Astrocyte (in vitro differentiated cells and primary cell): ENCODE data around the gene AGBL4. TPM values are rescaled to one million over a fixed set of nuclear protein-coding genes. Genes with fewer than 3 reads are reported as not detected.

Experiments
- DNase-seq: peaks from one replicate; pipeline ENCODE4 v3.0.0-alpha.2; 2010; ENCODE audit warnings: low read depth
- FAIRE-seq: peaks from 2 replicates; lab custom pipeline; 2011; peaks lifted over from hg19 to GRCh38; lab: Jason Lieb, UNC
- H2AFZ ChIP-seq: 2 replicates; pipeline ENCODE4 v1.6.0; 2012; ENCODE audit warnings: low read depth, low read length, inconsistent platforms
- H3K27ac ChIP-seq: 2 replicates; pipeline ENCODE4 v1.5.1; 2011; ENCODE audit warnings: low read depth, low read length, inconsistent platforms
- H3K27me3 ChIP-seq: 2 replicates; pipeline ENCODE4 v1.6.0; 2011; ENCODE audit warnings: low read length, inconsistent platforms; ENCODE audit not compliant: insufficient read depth
- H3K36me3 ChIP-seq: 2 replicates; pipeline ENCODE4 v1.5.1; 2011; ENCODE audit warnings: low read length, inconsistent platforms; ENCODE audit not compliant: insufficient read depth
- H3K4me1 ChIP-seq: 2 replicates; pipeline ENCODE4 v1.5.1; 2011; ENCODE audit warnings: low read length, inconsistent platforms; ENCODE audit not compliant: insufficient read depth
- H3K4me2 ChIP-seq: 2 replicates; pipeline ENCODE4 v1.6.0; 2012; ENCODE audit warnings: low read length, inconsistent platforms
- H3K4me3 ChIP-seq: 2 replicates; pipeline ENCODE4 v1.5.1; 2011; ENCODE audit warnings: low read depth, mild to moderate bottlenecking, low read length, inconsistent platforms; ENCODE audit not compliant: insufficient read depth
- H3K79me2 ChIP-seq: 2 replicates; pipeline ENCODE4 v1.6.0; 2012; ENCODE audit warnings: mild to moderate bottlenecking, low read length, inconsistent platforms; ENCODE audit not compliant: insufficient read depth
- H3K9ac ChIP-seq: 2 replicates; pipeline ENCODE4 v1.6.0; 2012; ENCODE audit warnings: mild to moderate bottlenecking, low read length, inconsistent platforms
- H3K9me3 ChIP-seq: 2 replicates; pipeline ENCODE4 v1.5.1; 2012; ENCODE audit warnings: low read depth, mild to moderate bottlenecking, low read length, inconsistent platforms; ENCODE audit not compliant: insufficient read depth
- H4K20me1 ChIP-seq: 2 replicates; pipeline ENCODE4 v1.6.0; 2012; ENCODE audit warnings: low read length, inconsistent platforms; ENCODE audit not compliant: insufficient read depth
- H3K27ac Mint-ChIP-seq: one replicate; pipeline ENCODE4 v1.8.0; 2021; ENCODE audit warnings: mild to moderate bottlenecking, mixed read lengths; ENCODE audit not compliant: unreplicated experiment
- H3K27me3 Mint-ChIP-seq: one replicate; pipeline ENCODE4 v1.8.0; 2021; ENCODE audit warnings: low read depth, mixed read lengths; ENCODE audit not compliant: unreplicated experiment
- H3K36me3 Mint-ChIP-seq: one replicate; pipeline ENCODE4 v1.8.0; 2021; ENCODE audit warnings: low read depth, mixed read lengths; ENCODE audit not compliant: unreplicated experiment
- H3K4me1 Mint-ChIP-seq: one replicate; pipeline ENCODE4 v1.8.0; 2021; ENCODE audit warnings: low read depth, mixed read lengths; ENCODE audit not compliant: unreplicated experiment
- H3K4me3 Mint-ChIP-seq: one replicate; pipeline ENCODE4 v1.8.0; 2021; ENCODE audit warnings: mild to moderate bottlenecking, moderate library complexity, mixed read lengths; ENCODE audit not compliant: unreplicated experiment
- H3K9me3 Mint-ChIP-seq: one replicate; pipeline ENCODE4 v1.8.0; 2021; ENCODE audit warnings: mild to moderate bottlenecking, mixed read lengths; ENCODE audit not compliant: unreplicated experiment
- CTCF ChIP-seq: IDR thresholded peaks from 2 replicates; pipeline ENCODE4 v1.5.1; 2011; ENCODE audit warnings: low read depth, mild to moderate bottlenecking, inconsistent platforms, low read length, moderate library complexity; ENCODE audit not compliant: insufficient read depth
- EZH2 ChIP-seq: IDR thresholded peaks from 2 replicates; pipeline ENCODE4 v1.6.1; 2012; ENCODE audit warnings: mild to moderate bottlenecking, low read length, inconsistent platforms; ENCODE audit not compliant: insufficient read depth
- total RNA-seq: library from RNA; stranded (reverse); gene quantifications from 2 replicates; pipeline ENCODE4 v1.2.1, GENCODE V29; 2021

The AGBL4 gene
- total RNA-seq, 1 donor from 2014 or later = not detected

DNA sequence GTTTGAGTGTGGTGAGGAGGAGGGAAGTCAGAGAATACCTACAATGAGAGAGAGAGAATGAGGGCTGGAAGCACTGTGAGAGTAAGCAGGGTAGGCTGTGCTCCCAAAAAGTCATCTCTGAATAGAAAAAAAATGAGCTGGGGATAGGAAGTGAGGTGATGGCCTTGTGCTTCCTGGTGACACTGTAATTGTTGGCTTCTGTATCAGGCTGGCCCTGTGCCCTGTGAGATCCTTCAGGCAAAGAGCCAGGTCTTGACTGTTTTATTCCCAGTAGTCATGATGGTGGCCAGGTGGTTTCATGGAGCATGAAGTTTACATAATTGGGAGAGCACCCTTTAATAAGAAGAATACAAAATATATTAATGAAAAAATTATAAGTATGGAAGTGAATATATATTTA, 1531.4 kb downstream of the AGBL4 start:
- peaks cover 12% of the 10 kb centered on the region for H3K4me1 ChIP-seq
- no peaks in the 10 kb centered on the region for H3K79me2 ChIP-seq
- no peak for TF ChIP-seq EZH2
- TF ChIP-seq CTCF = no peak
- no peak overlapping the region for H2AFZ ChIP-seq
- no peaks in the 10 kb centered on the region for H3K27me3 ChIP-seq
- H3K4me2 ChIP-seq = no peak overlapping the region
- no peaks in the 10 kb centered on the region for H4K20me1 ChIP-seq
- H3K36me3 ChIP-seq = no peaks in the 10 kb centered on the region
- FAIRE-seq (no peak), DNase-seq (no peak)
- Mint-ChIP-seq H3K4me3 (no peak overlapping the region), H3K27ac (no peak overlapping the region), H3K36me3 (no peaks in the 10 kb centered on the region), H3K4me1 (peaks cover 15% of the 10 kb centered on the region), H3K9me3 (peaks cover 1% of the 10 kb centered on the region), H3K27me3 (no peaks in the 10 kb centered on the region)
- H3K4me3 ChIP-seq = no peak overlapping the region
- H3K9ac ChIP-seq = no peak overlapping the region
- no peaks in the 10 kb centered on the region for H3K9me3 ChIP-seq
- no peak overlapping the region for H3K27ac ChIP-seq

- no peak overlapping the region for H3K4me3 Mint-ChIP-seq
- H3K4me1 Mint-ChIP-seq = peaks cover 2% of the 10 kb centered on the region
- FAIRE-seq = no peak
- H3K79me2 ChIP-seq = no peaks in the 10 kb centered on the region
- H4K20me1 ChIP-seq = no peaks in the 10 kb centered on the region
- no peak overlapping the region for H3K27ac Mint-ChIP-seq
- no peaks in the 10 kb centered on the region for H3K27me3 Mint-ChIP-seq
- no peak overlapping the region for H2AFZ ChIP-seq
- H3K27me3 ChIP-seq = no peaks in the 10 kb centered on the region
- H3K36me3 Mint-ChIP-seq = no peaks in the 10 kb centered on the region
- no peaks in the 10 kb centered on the region for H3K36me3 ChIP-seq
- DNase-seq = no peak
- peaks cover 1% of the 10 kb centered on the region for H3K9me3 Mint-ChIP-seq
- no peak overlapping the region for H3K9ac ChIP-seq
- no peak for TF ChIP-seq CTCF
- TF ChIP-seq EZH2 = no peak
- no peak overlapping the region for H3K4me2 ChIP-seq
- H3K27ac ChIP-seq = no peak overlapping the region
- H3K4me3 ChIP-seq = no peak overlapping the region
- peaks cover under 1% of the 10 kb centered on the region for H3K4me1 ChIP-seq
- no peaks in the 10 kb centered on the region for H3K9me3 ChIP-seq
Measured at GRCh38 chr1:48488721-48489120, 1535.0 kb downstream of the AGBL4 start.

Other genes with a start within 250 kb of the AGBL4 start
- not detected in 2 replicates for gene ELAVL4, start 85.0 kb upstream of the AGBL4 start, total RNA-seq